Endothelial cell of umbilical vein (primary cell): ENCODE results near the gene WNT6. TPM values are rescaled to one million over a fixed set of nuclear protein-coding genes. Genes with fewer than 3 reads are reported as not detected.

Experiments
- BruUV-seq: library from RNA; stranded (reverse); fragments of 400-500 nt; replicated peaks from 2 replicates; lab custom pipeline; 2021; lab: Mats Ljungman, UMichigan
- CTCF ChIA-PET: fragments of 300-600, 350-600 bp; sonication (Branson Sonifier 250); formaldehyde crosslinking; loops from one replicate; lab custom pipeline; 2021; ENCODE audit warnings: antibody characterized with exemption, inconsistent platforms; lab: Charles Lee
- POLR2A ChIA-PET: fragments of 300-600, 350-600 bp; sonication (Branson Sonifier 250); formaldehyde crosslinking; loops from one replicate; lab custom pipeline; 2021; ENCODE audit warnings: antibody characterized with exemption, inconsistent platforms; lab: Charles Lee
- DNase-seq: peaks from one replicate; pipeline ENCODE4 v3.0.0-alpha.2; 2011; ENCODE audit warnings: low read depth, low spot score
- FAIRE-seq: peaks from 2 replicates; lab custom pipeline; 2011; peaks lifted over from hg19 to GRCh38; lab: Jason Lieb, UNC
- H2AFZ ChIP-seq: 2 replicates; pipeline ENCODE4 v1.6.0; 2012; ENCODE audit warnings: low read depth, low read length, control low read depth, inconsistent platforms
- H3K27ac ChIP-seq: 2 replicates; pipeline ENCODE4 v1.5.1; 2011; ENCODE audit warnings: low read depth, mild to moderate bottlenecking, control low read depth, low read length, moderate library complexity; ENCODE audit not compliant: insufficient read depth
- H3K27me3 ChIP-seq, 2 experiments: 2 replicates each; pipeline versions ENCODE4 v1.6.0 to v1.6.1; 2011; ENCODE audit warnings: low read length in 2 of 2, mixed read lengths in 1 of 2; ENCODE audit not compliant: control insufficient read depth in 2 of 2, insufficient read depth in 2 of 2
- H3K36me3 ChIP-seq, 2 experiments: 2 replicates in 1 of 2; 3 replicates in 1 of 2; pipeline ENCODE4 v1.5.1; 2011; ENCODE audit warnings: low read length in 2 of 2, mild to moderate bottlenecking in 1 of 2, moderate library complexity in 1 of 2; ENCODE audit not compliant: control insufficient read depth in 2 of 2, insufficient read depth in 2 of 2; ENCODE audit errors: extremely low read depth in 1 of 2
- H3K4me1 ChIP-seq: 3 replicates; pipeline ENCODE4 v1.5.1; 2011; ENCODE audit warnings: mild to moderate bottlenecking, low read length; ENCODE audit not compliant: control insufficient read depth, insufficient read depth; ENCODE audit errors: extremely low read depth
- H3K4me2 ChIP-seq: 2 replicates; pipeline ENCODE4 v1.6.1; 2011; ENCODE audit warnings: low read length, control low read depth, mixed read lengths; ENCODE audit not compliant: insufficient read depth
- H3K4me3 ChIP-seq, 3 experiments: fragments of 200-600 bp in 1 of 3; sonication (generic), shearing (Covaris generic) in 1 of 3; replicated peaks in 1 of 3; 2 replicates each; pipeline ENCODE4 v1.5.1; 2011 to 2016; ENCODE audit warnings: control low read depth in 3 of 3, low read length in 3 of 3, mild to moderate bottlenecking in 2 of 3, inconsistent platforms in 1 of 3, low read depth in 1 of 3, moderate library complexity in 1 of 3; ENCODE audit not compliant: insufficient read depth in 1 of 3
- H3K79me2 ChIP-seq: 2 replicates; pipeline ENCODE4 v1.6.0; 2012; ENCODE audit warnings: low read length, inconsistent platforms; ENCODE audit not compliant: control insufficient read depth, insufficient read depth
- H3K9ac ChIP-seq: replicated peaks from 2 replicates; pipeline ENCODE3; 2011; ENCODE audit warnings: low read length, control low read depth; ENCODE audit not compliant: insufficient read depth; ENCODE audit errors: extremely low read depth
- H3K9me1 ChIP-seq: replicated peaks from 3 replicates; pipeline ENCODE4 v1.6.0; 2011; ENCODE audit warnings: mild to moderate bottlenecking, low read length; ENCODE audit not compliant: control insufficient read depth, insufficient read depth; ENCODE audit errors: extremely low read depth
- H3K9me3 ChIP-seq: replicated peaks from 2 replicates; pipeline ENCODE4 v1.5.1; 2012; ENCODE audit warnings: low read length, inconsistent platforms; ENCODE audit not compliant: control insufficient read depth, insufficient read depth
- H4K20me1 ChIP-seq: replicated peaks from 2 replicates; pipeline ENCODE3; 2011; ENCODE audit warnings: mild to moderate bottlenecking, low read length; ENCODE audit not compliant: control insufficient read depth, insufficient read depth; ENCODE audit errors: extremely low read depth
- CTCF ChIP-seq, 2 donors: IDR thresholded peaks; 1 replicate in 1 of 2; 2 replicates in 1 of 2; pipeline ENCODE4 v1.5.1; 2011; ENCODE audit warnings: low read length in 2 of 2, mild to moderate bottlenecking in 2 of 2, moderate library complexity in 2 of 2, control low read depth in 1 of 2, inconsistent platforms in 1 of 2, low read depth in 1 of 2; ENCODE audit not compliant: insufficient read depth in 1 of 2; ENCODE audit errors: extremely low read depth in 1 of 2
- EZH2 ChIP-seq: IDR thresholded peaks from 2 replicates; pipeline ENCODE4 v1.6.1; 2012; ENCODE audit warnings: borderline replicate concordance, low read depth, mild to moderate bottlenecking, moderate library complexity, low read length, inconsistent platforms; ENCODE audit not compliant: severe bottlenecking
- FOS ChIP-seq: IDR thresholded peaks from 2 replicates; pipeline ENCODE4 v1.6.1; 2011; ENCODE audit warnings: mild to moderate bottlenecking, low read length, moderate library complexity, borderline replicate concordance; ENCODE audit not compliant: insufficient read depth
- GATA2 ChIP-seq: IDR thresholded peaks from 2 replicates; pipeline ENCODE4 v1.7.0; 2011; ENCODE audit warnings: low read depth, mild to moderate bottlenecking, moderate library complexity, mixed read lengths, low read length; ENCODE audit not compliant: insufficient read length, insufficient read depth
- JUN ChIP-seq: IDR thresholded peaks from 2 replicates; pipeline ENCODE4 v1.6.1; 2011; ENCODE audit warnings: borderline replicate concordance, low read depth; ENCODE audit not compliant: insufficient read length, insufficient read depth
- MAX ChIP-seq: IDR thresholded peaks from 2 replicates; pipeline ENCODE4 v1.6.1; 2011; ENCODE audit not compliant: insufficient read depth, insufficient read length
- MYC ChIP-seq: IDR thresholded peaks from one replicate; pipeline ENCODE4 v1.6.1; 2011; ENCODE audit warnings: mild to moderate bottlenecking, low read depth, low read length
- POLR2A ChIP-seq: IDR thresholded peaks from 2 replicates; pipeline ENCODE4 v1.6.1; 2012; ENCODE audit warnings: low read depth, mild to moderate bottlenecking, control low read depth, low read length
- POLR2AphosphoS5 ChIP-seq: IDR thresholded peaks from 2 replicates; pipeline ENCODE4 v1.6.1; 2012; ENCODE audit warnings: low read depth, mild to moderate bottlenecking, control low read depth, low read length, moderate library complexity; ENCODE audit not compliant: insufficient read depth
- dilution Hi-C: fragments of 300-500 bp; cut with MboI; formaldehyde crosslinking; loops from one replicate; pipeline ENCODE4 v1.15.0; 2019; ENCODE audit warnings: low sequenced_read_pairs; ENCODE audit not compliant: extremely low pct_ligation_motif_present
- intact Hi-C: fragments of 100-400 bp; cut with micrococcal nuclease; formaldehyde crosslinking; loops from one replicate; pipeline ENCODE4 v1.10.0; 2022
- polyA plus RNA-seq, 4 experiments: library from polyadenylated mRNA; depleted of rRNA in 3 of 4; stranded (reverse) in 3 of 4; unstranded in 1 of 4; fragments of >200 nt; gene quantifications; 2 replicates each; pipeline versions ENCODE4 v1.2.1 to v1.2.3, GENCODE V29; 2011 to 2012; ENCODE audit warnings: missing spikeins in 1 of 4
- total RNA-seq: library from RNA; stranded (reverse); gene quantifications from 2 replicates; pipeline ENCODE4 v1.2.3, GENCODE V29; 2021

The WNT6 gene
- total and polyA plus RNA-seq, 2 donors (not counting 3 experiments of a cell fraction or from before 2014, with no cell fraction given) = not detected

GRCh38 chr2:218811382-218811781, 48.2 kb upstream of the WNT6 start:
- H3K9ac ChIP-seq = no peak overlapping the region
- ChIA-PET CTCF (interaction anchor here (1.5 to 3.0 kb wide), 4 partner anchors 9 to 36 kb away, joined by 3 to 19 read pairs (median 4); partner anchors contain the start of gene CYP27A1), POLR2A (no interaction called here)
- no TSS peak for BruUV-seq
- H3K4me3 ChIP-seq = no peak overlapping the region
- H4K20me1 ChIP-seq = no peaks in the 10 kb centered on the region
- peaks cover 0 to 2% of the 10 kb centered on the region in 2 experiments for H3K27me3 ChIP-seq
- dilution Hi-C loops (no loop called here), intact Hi-C loops (no loop called here)
- no peaks in the 10 kb centered on the region for H3K4me1 ChIP-seq
- H3K79me2 ChIP-seq = no peaks in the 10 kb centered on the region
- no peak for DNase-seq
- TF ChIP-seq JUN (no peak), MAX (no peak), MYC (no peak), EZH2 (no peak), GATA2 (no peak), POLR2A (no peak), CTCF (IDR thresholded peaks at IDR 0.05; ENCODE audit: extremely low read depth in 1 of 2, insufficient read depth in 1 of 2, low read depth in 1 of 2, low read length in 2 of 2) (no peak), FOS (no peak), POLR2AphosphoS5 (no peak)
- no peaks in the 10 kb centered on the region for H3K9me3 ChIP-seq
- peaks cover 0 to 7% of the 10 kb centered on the region in 2 experiments for H3K36me3 ChIP-seq
- no peak overlapping the region for H3K4me2 ChIP-seq
- no peak for FAIRE-seq
- no peak overlapping the region for H3K27ac ChIP-seq
- H3K9me1 ChIP-seq = no peaks in the 10 kb centered on the region
- H2AFZ ChIP-seq = no peak overlapping the region
